Endothelial cell of umbilical vein (primary cell): ENCODE data around the gene BTBD10. TPM values are rescaled to one million over a fixed set of nuclear protein-coding genes. Genes with fewer than 3 reads are reported as not detected.

Source experiments
- BruUV-seq: library from RNA; stranded (reverse); fragments of 400-500 nt; replicated peaks from 2 replicates; lab custom pipeline; 2021; lab: Mats Ljungman, UMichigan
- CTCF ChIA-PET: fragments of 300-600, 350-600 bp; sonication (Branson Sonifier 250); formaldehyde crosslinking; loops from one replicate; lab custom pipeline; 2021; ENCODE audit warnings: antibody characterized with exemption, inconsistent platforms; lab: Charles Lee
- POLR2A ChIA-PET: fragments of 300-600, 350-600 bp; sonication (Branson Sonifier 250); formaldehyde crosslinking; loops from one replicate; lab custom pipeline; 2021; ENCODE audit warnings: antibody characterized with exemption, inconsistent platforms; lab: Charles Lee
- DNase-seq: peaks from one replicate; pipeline ENCODE4 v3.0.0-alpha.2; 2011; ENCODE audit warnings: low read depth, low spot score
- FAIRE-seq: peaks from 2 replicates; lab custom pipeline; 2011; peaks lifted over from hg19 to GRCh38; lab: Jason Lieb, UNC
- H2AFZ ChIP-seq: 2 replicates; pipeline ENCODE4 v1.6.0; 2012; ENCODE audit warnings: low read depth, low read length, control low read depth, inconsistent platforms
- H3K27ac ChIP-seq: 2 replicates; pipeline ENCODE4 v1.5.1; 2011; ENCODE audit warnings: low read depth, mild to moderate bottlenecking, control low read depth, low read length, moderate library complexity; ENCODE audit not compliant: insufficient read depth
- H3K27me3 ChIP-seq, 2 experiments: 2 replicates each; pipeline versions ENCODE4 v1.6.0 to v1.6.1; 2011; ENCODE audit warnings: low read length in 2 of 2, mixed read lengths in 1 of 2; ENCODE audit not compliant: control insufficient read depth in 2 of 2, insufficient read depth in 2 of 2
- H3K36me3 ChIP-seq, 2 experiments: 2 replicates in 1 of 2; 3 replicates in 1 of 2; pipeline ENCODE4 v1.5.1; 2011; ENCODE audit warnings: low read length in 2 of 2, mild to moderate bottlenecking in 1 of 2, moderate library complexity in 1 of 2; ENCODE audit not compliant: control insufficient read depth in 2 of 2, insufficient read depth in 2 of 2; ENCODE audit errors: extremely low read depth in 1 of 2
- H3K4me1 ChIP-seq: 3 replicates; pipeline ENCODE4 v1.5.1; 2011; ENCODE audit warnings: mild to moderate bottlenecking, low read length; ENCODE audit not compliant: control insufficient read depth, insufficient read depth; ENCODE audit errors: extremely low read depth
- H3K4me2 ChIP-seq: 2 replicates; pipeline ENCODE4 v1.6.1; 2011; ENCODE audit warnings: low read length, control low read depth, mixed read lengths; ENCODE audit not compliant: insufficient read depth
- H3K4me3 ChIP-seq, 3 experiments: fragments of 200-600 bp in 1 of 3; sonication (generic), shearing (Covaris generic) in 1 of 3; replicated peaks in 1 of 3; 2 replicates each; pipeline ENCODE4 v1.5.1; 2011 to 2016; ENCODE audit warnings: control low read depth in 3 of 3, low read length in 3 of 3, mild to moderate bottlenecking in 2 of 3, inconsistent platforms in 1 of 3, low read depth in 1 of 3, moderate library complexity in 1 of 3; ENCODE audit not compliant: insufficient read depth in 1 of 3
- H3K79me2 ChIP-seq: 2 replicates; pipeline ENCODE4 v1.6.0; 2012; ENCODE audit warnings: low read length, inconsistent platforms; ENCODE audit not compliant: control insufficient read depth, insufficient read depth
- H3K9ac ChIP-seq: replicated peaks from 2 replicates; pipeline ENCODE3; 2011; ENCODE audit warnings: low read length, control low read depth; ENCODE audit not compliant: insufficient read depth; ENCODE audit errors: extremely low read depth
- H3K9me1 ChIP-seq: replicated peaks from 3 replicates; pipeline ENCODE4 v1.6.0; 2011; ENCODE audit warnings: mild to moderate bottlenecking, low read length; ENCODE audit not compliant: control insufficient read depth, insufficient read depth; ENCODE audit errors: extremely low read depth
- H3K9me3 ChIP-seq: replicated peaks from 2 replicates; pipeline ENCODE4 v1.5.1; 2012; ENCODE audit warnings: low read length, inconsistent platforms; ENCODE audit not compliant: control insufficient read depth, insufficient read depth
- H4K20me1 ChIP-seq: replicated peaks from 2 replicates; pipeline ENCODE3; 2011; ENCODE audit warnings: mild to moderate bottlenecking, low read length; ENCODE audit not compliant: control insufficient read depth, insufficient read depth; ENCODE audit errors: extremely low read depth
- CTCF ChIP-seq, 2 donors: IDR thresholded peaks; 1 replicate in 1 of 2; 2 replicates in 1 of 2; pipeline ENCODE4 v1.5.1; 2011; ENCODE audit warnings: low read length in 2 of 2, mild to moderate bottlenecking in 2 of 2, moderate library complexity in 2 of 2, control low read depth in 1 of 2, inconsistent platforms in 1 of 2, low read depth in 1 of 2; ENCODE audit not compliant: insufficient read depth in 1 of 2; ENCODE audit errors: extremely low read depth in 1 of 2
- EZH2 ChIP-seq: IDR thresholded peaks from 2 replicates; pipeline ENCODE4 v1.6.1; 2012; ENCODE audit warnings: borderline replicate concordance, low read depth, mild to moderate bottlenecking, moderate library complexity, low read length, inconsistent platforms; ENCODE audit not compliant: severe bottlenecking
- FOS ChIP-seq: IDR thresholded peaks from 2 replicates; pipeline ENCODE4 v1.6.1; 2011; ENCODE audit warnings: mild to moderate bottlenecking, low read length, moderate library complexity, borderline replicate concordance; ENCODE audit not compliant: insufficient read depth
- GATA2 ChIP-seq: IDR thresholded peaks from 2 replicates; pipeline ENCODE4 v1.7.0; 2011; ENCODE audit warnings: low read depth, mild to moderate bottlenecking, moderate library complexity, mixed read lengths, low read length; ENCODE audit not compliant: insufficient read length, insufficient read depth
- JUN ChIP-seq: IDR thresholded peaks from 2 replicates; pipeline ENCODE4 v1.6.1; 2011; ENCODE audit warnings: borderline replicate concordance, low read depth; ENCODE audit not compliant: insufficient read length, insufficient read depth
- MAX ChIP-seq: IDR thresholded peaks from 2 replicates; pipeline ENCODE4 v1.6.1; 2011; ENCODE audit not compliant: insufficient read depth, insufficient read length
- MYC ChIP-seq: IDR thresholded peaks from one replicate; pipeline ENCODE4 v1.6.1; 2011; ENCODE audit warnings: mild to moderate bottlenecking, low read depth, low read length
- POLR2A ChIP-seq: IDR thresholded peaks from 2 replicates; pipeline ENCODE4 v1.6.1; 2012; ENCODE audit warnings: low read depth, mild to moderate bottlenecking, control low read depth, low read length
- POLR2AphosphoS5 ChIP-seq: IDR thresholded peaks from 2 replicates; pipeline ENCODE4 v1.6.1; 2012; ENCODE audit warnings: low read depth, mild to moderate bottlenecking, control low read depth, low read length, moderate library complexity; ENCODE audit not compliant: insufficient read depth
- dilution Hi-C: fragments of 300-500 bp; cut with MboI; formaldehyde crosslinking; loops from one replicate; pipeline ENCODE4 v1.15.0; 2019; ENCODE audit warnings: low sequenced_read_pairs; ENCODE audit not compliant: extremely low pct_ligation_motif_present
- intact Hi-C: fragments of 100-400 bp; cut with micrococcal nuclease; formaldehyde crosslinking; loops from one replicate; pipeline ENCODE4 v1.10.0; 2022
- polyA plus RNA-seq, 4 experiments: library from polyadenylated mRNA; depleted of rRNA in 3 of 4; stranded (reverse) in 3 of 4; unstranded in 1 of 4; fragments of >200 nt; gene quantifications; 2 replicates each; pipeline versions ENCODE4 v1.2.1 to v1.2.3, GENCODE V29; 2011 to 2012; ENCODE audit warnings: missing spikeins in 1 of 4
- total RNA-seq: library from RNA; stranded (reverse); gene quantifications from 2 replicates; pipeline ENCODE4 v1.2.3, GENCODE V29; 2021

BTBD10 gene
- total and polyA plus RNA-seq, 2 donors (not counting 3 experiments of a cell fraction or from before 2014, with no cell fraction given), result 31.7 to 49.6 TPM

GRCh38 chr11:13421561-13421960 is 41.5 kb downstream of the BTBD10 start:
- CTCF ChIA-PET, result interaction anchor here (1.1 to 1.4 kb wide), 4 partner anchors 36 to 67 kb away, joined by 3 to 6 read pairs (median 4); no protein-coding TSS in a partner anchor
- Histone ChIP-seq H3K9me3 (no peaks in the 10 kb centered on the region), H2AFZ (no peak overlapping the region), H3K4me1 (no peaks in the 10 kb centered on the region), H4K20me1 (peaks cover 7% of the 10 kb centered on the region), H3K4me3 (no peak overlapping the region), H3K9ac (no peak overlapping the region), H3K27me3 (no peaks in the 10 kb centered on the region), H3K27ac (no peak overlapping the region), H3K79me2 (peaks cover 43% of the 10 kb centered on the region), H3K36me3 (peaks cover 0 to 6% of the 10 kb centered on the region in 2 experiments), H3K4me2 (no peak overlapping the region), H3K9me1 (peaks cover under 1% of the 10 kb centered on the region)
- POLR2A ChIA-PET, result no interaction called here
- BruUV-seq, result no TSS peak
- dilution Hi-C loops, result no loop called here
- TF ChIP-seq POLR2AphosphoS5 (no peak), POLR2A (no peak), MAX (no peak), GATA2 (no peak), MYC (no peak), CTCF (IDR thresholded peaks at IDR 0.05; ENCODE audit: extremely low read depth in 1 of 2, insufficient read depth in 1 of 2, low read depth in 1 of 2, low read length in 2 of 2) (no peak), EZH2 (no peak), FOS (no peak), JUN (no peak)
- intact Hi-C loops, result no loop called here
- no peak for DNase-seq
- FAIRE-seq, result no peak
